HEK293T (cell line): Measurements from ENCODE around the gene ECI1.

Experiments used
- CTCF ChIA-PET: fragments of 350-600 bp; formaldehyde crosslinking; extraction: SDS; loops from one replicate; lab custom pipeline; 2021; ENCODE audit warnings: antibody characterized with exemption, inconsistent platforms; lab: Yijun Ruan, JAX
- POLR2A ChIA-PET: fragments of 350-600 bp; formaldehyde crosslinking; extraction: SDS; loops from one replicate; lab custom pipeline; 2020; ENCODE audit warnings: antibody characterized with exemption, inconsistent platforms; lab: Yijun Ruan, JAX
- DNase-seq: peaks from one replicate; pipeline ENCODE4 v3.0.0; 2012; ENCODE audit warnings: mixed read lengths; ENCODE audit errors: extremely low spot score
- ARNT ChIP-seq: fragments of 450-650 bp; IDR thresholded peaks from 2 replicates; pipeline ENCODE4 v1.6.1; 2017; ENCODE audit warnings: mild to moderate bottlenecking
- BHLHE40 ChIP-seq: fragments of 450-650 bp; IDR thresholded peaks from 2 replicates; pipeline ENCODE4 v1.6.1; 2016; ENCODE audit warnings: mild to moderate bottlenecking, moderate library complexity, borderline replicate concordance
- CTBP1 ChIP-seq: fragments of 450-650 bp; IDR thresholded peaks from 2 replicates; pipeline ENCODE4 v1.6.1; 2016; ENCODE audit warnings: borderline replicate concordance
- ELF4 ChIP-seq: fragments of 450-650 bp; IDR thresholded peaks from 2 replicates; pipeline ENCODE4 v1.6.1; 2017; ENCODE audit warnings: antibody characterized with exemption
- FOXA1 ChIP-seq: fragments of 450-650 bp; IDR thresholded peaks from 2 replicates; pipeline ENCODE4 v1.6.1; 2016; ENCODE audit warnings: mild to moderate bottlenecking
- FOXK2 ChIP-seq: fragments of 450-650 bp; IDR thresholded peaks from 2 replicates; pipeline ENCODE4 v1.6.1; 2016; ENCODE audit warnings: mild to moderate bottlenecking
- FOXM1 ChIP-seq: fragments of 450-650 bp; IDR thresholded peaks from 2 replicates; pipeline ENCODE4 v1.6.1; 2017; ENCODE audit warnings: mild to moderate bottlenecking, borderline replicate concordance
- HDGF ChIP-seq: fragments of 450-650 bp; IDR thresholded peaks from 2 replicates; pipeline ENCODE4 v1.6.1; 2017; ENCODE audit warnings: antibody characterized with exemption, borderline replicate concordance
- L3MBTL2 ChIP-seq: fragments of 450-650 bp; conservative IDR thresholded peaks from 2 replicates; pipeline ENCODE4 v1.6.1; 2016; ENCODE audit warnings: mild to moderate bottlenecking
- LEF1 ChIP-seq: fragments of 450-650 bp; IDR thresholded peaks from 2 replicates; pipeline ENCODE4 v1.6.1; 2017; ENCODE audit warnings: mild to moderate bottlenecking, borderline replicate concordance
- NFRKB ChIP-seq: fragments of 450-650 bp; IDR thresholded peaks from 2 replicates; pipeline ENCODE4 v1.6.1; 2016; ENCODE audit warnings: mild to moderate bottlenecking, moderate library complexity
- SP1 ChIP-seq: fragments of 450-650 bp; IDR thresholded peaks from 2 replicates; pipeline ENCODE4 v1.6.1; 2017
- SUZ12 ChIP-seq: fragments of 450-650 bp; IDR thresholded peaks from 2 replicates; pipeline ENCODE4 v1.6.1; 2016; ENCODE audit warnings: mild to moderate bottlenecking
- TARDBP ChIP-seq: fragments of 450-650 bp; IDR thresholded peaks from 2 replicates; pipeline ENCODE4 v1.6.1; 2016
- ZNF384 ChIP-seq: fragments of 450-650 bp; IDR thresholded peaks from 2 replicates; pipeline ENCODE4 v1.6.1; 2016
- TF ChIP-seq, protein P1 (sequence below): fragments of 450-650 bp; IDR thresholded peaks from 2 replicates; pipeline ENCODE4 v1.6.1; 2016

Gene ECI1

DNA sequence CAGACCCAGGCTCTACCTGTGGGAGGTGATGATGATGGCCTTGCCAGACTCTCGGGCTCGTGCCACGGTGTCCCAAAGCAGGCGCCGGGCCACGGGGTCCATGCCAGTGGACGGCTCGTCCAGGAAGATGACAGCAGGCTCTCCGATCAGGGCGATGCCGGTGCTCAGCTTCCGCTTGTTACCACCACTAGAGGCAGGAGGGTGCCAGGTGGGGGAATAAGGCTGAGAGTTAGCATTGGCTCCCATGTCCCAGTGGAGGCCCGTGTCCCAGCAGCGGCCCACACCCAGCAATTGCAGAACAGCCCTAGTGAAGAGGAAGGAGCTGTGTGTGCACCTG, 26.9 kb upstream of the ECI1 start:
- TF ChIP-seq L3MBTL2 (no peak), FOXK2 (no peak), SUZ12 (no peak), SP1 (no peak), ARNT (no peak), FOXM1 (no peak), FOXA1 (no peak), ELF4 (no peak), ZNF384 (no peak), CTBP1 (no peak), TARDBP (no peak), LEF1 (no peak), BHLHE40 (no peak), HDGF (no peak), NFRKB (no peak)
- TF ChIP-seq, protein P1, sequence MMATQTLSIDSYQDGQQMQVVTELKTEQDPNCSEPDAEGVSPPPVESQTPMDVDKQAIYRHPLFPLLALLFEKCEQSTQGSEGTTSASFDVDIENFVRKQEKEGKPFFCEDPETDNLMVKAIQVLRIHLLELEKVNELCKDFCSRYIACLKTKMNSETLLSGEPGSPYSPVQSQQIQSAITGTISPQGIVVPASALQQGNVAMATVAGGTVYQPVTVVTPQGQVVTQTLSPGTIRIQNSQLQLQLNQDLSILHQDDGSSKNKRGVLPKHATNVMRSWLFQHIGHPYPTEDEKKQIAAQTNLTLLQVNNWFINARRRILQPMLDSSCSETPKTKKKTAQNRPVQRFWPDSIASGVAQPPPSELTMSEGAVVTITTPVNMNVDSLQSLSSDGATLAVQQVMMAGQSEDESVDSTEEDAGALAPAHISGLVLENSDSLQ = no peak
- CTCF ChIA-PET = no interaction called here
- POLR2A ChIA-PET = interaction anchor here (1.0 to 1.6 kb wide), 3 partner anchors 8 to 26 kb away, joined by 3 to 4 read pairs (median 4); partner anchors contain the start of gene ECI1
- no peak for DNase-seq

- no peak for DNase-seq
- POLR2A ChIA-PET = no interaction called here
- TF ChIP-seq ZNF384 (no peak), TARDBP (no peak), SP1 (no peak), HDGF (no peak), CTBP1 (no peak), FOXM1 (no peak), L3MBTL2 (no peak), ELF4 (no peak)
- TF ChIP-seq, protein P1 = no peak
- CTCF ChIA-PET = no interaction called here
Measured at GRCh38 chr16:2277466-2278271, 26.3 kb upstream of the ECI1 start.

DNA sequence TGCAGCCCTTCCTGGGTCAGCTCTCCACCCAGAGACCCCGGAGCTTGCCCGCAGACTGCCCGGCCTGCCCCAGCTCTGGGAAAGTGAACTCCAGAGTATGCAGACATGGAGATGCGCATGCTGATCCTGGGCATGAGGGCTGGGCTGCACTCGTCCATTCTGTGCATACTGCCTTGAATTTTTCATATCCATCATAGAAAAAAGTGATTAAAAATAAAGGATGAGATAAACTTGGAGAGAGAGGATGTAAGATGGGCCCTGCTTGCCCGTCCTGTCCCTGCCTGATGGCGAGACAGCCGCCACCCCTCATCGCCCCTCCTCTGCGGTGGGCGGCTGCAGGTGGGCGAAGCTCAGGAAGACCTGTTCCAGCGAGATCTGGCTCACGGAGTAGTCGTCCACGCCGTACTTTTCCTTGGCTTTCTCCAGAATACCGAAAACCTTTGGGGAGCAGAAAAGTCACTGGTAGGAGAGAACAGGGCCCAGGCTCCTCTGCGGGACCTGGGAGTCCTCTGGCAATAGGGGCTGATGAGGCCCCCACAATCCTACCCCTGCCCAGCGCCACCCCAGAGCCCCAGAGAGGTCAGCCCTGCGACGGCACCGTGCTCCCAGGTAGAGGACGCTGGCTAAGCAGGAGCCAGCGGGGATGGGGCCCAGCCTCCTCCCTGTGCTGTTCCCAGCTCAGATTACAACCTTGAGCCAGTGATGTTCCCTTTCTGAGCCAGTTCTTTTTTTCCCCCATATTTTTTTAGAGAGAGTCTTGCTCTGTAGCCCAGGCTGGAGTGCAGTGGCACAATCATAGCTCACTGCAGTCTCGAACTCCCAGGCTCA, 25.2 kb upstream of the ECI1 start:
- ChIA-PET CTCF (no interaction called here), POLR2A (no interaction called here)
- TF ChIP-seq FOXA1 = no peak
- TF ChIP-seq ZNF384 = no peak
- TF ChIP-seq SP1 = no peak
- no peak for TF ChIP-seq NFRKB
- TF ChIP-seq ELF4 = no peak
- TF ChIP-seq FOXK2 = no peak
- TF ChIP-seq FOXM1 = no peak
- TF ChIP-seq, protein P1 = no peak
- no peak for TF ChIP-seq L3MBTL2
- TF ChIP-seq BHLHE40 = no peak
- TF ChIP-seq ARNT = no peak
- no peak for TF ChIP-seq SUZ12
- TF ChIP-seq LEF1 = no peak
- TF ChIP-seq TARDBP = no peak
- TF ChIP-seq CTBP1 = no peak
- no peak for DNase-seq

DNA sequence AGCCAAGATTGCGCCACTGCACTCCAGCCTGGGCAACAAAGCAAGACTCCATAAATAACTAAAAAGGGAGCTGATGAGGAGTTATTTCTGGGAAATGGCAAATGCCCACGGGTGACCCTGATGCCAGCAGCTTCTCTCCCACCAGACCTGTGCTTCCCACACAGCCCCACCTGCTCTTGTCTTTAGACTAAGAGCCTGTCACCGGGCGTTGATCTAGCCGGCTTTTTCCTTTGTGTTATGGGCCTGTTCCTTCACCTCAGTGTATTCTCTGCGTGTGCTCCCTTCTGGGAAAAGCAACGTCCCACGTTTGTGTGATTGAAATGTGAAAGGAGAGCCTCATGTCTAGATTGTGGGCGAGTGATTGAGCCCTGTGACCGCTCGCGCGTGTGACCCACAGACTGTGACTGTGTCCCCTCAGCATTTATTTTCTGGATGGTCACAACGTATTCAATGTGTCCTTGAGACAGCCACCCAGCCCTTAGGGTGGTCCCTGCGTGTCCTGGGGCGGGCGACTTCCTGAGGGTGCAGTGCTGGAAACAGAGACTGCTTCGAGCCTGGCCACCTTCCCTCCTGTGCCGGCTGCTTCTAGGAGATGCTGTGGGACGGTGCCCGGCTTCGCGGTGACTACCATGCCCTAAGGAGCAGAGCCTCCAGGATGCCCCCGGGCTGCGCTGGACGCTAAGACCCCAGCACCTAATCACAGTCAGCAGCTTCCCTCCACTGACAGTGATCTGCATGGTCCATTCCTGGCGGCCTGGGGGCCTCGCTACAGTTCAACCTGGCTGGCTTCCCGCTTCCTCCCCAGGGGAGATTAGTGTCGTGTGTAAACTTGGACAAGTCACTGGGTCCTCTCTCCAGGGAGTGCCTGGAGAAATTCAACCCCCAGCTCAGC, 24.3 kb upstream of the ECI1 start:
- TF ChIP-seq ARNT (no peak), FOXK2 (no peak), SP1 (no peak), BHLHE40 (no peak), FOXA1 (no peak)
- ChIA-PET POLR2A (no interaction called here), CTCF (no interaction called here)
- DNase-seq = no peak

- CTCF ChIA-PET = no interaction called here
- DNase-seq = no peak
- POLR2A ChIA-PET = no interaction called here
- TF ChIP-seq BHLHE40 (no peak), LEF1 (no peak), NFRKB (no peak), TARDBP (no peak), FOXK2 (no peak), ARNT (no peak), FOXA1 (no peak), SP1 (no peak), CTBP1 (no peak), SUZ12 (no peak), ELF4 (no peak), HDGF (no peak), ZNF384 (no peak), FOXM1 (no peak)
- TF ChIP-seq, protein P1 = no peak
Measured at GRCh38 chr16:2273931-2274330, 22.5 kb upstream of the ECI1 start.
